H1 (cell line): ENCODE results near the gene NR0B1.

Experiments
- ATF3 ChIP-seq: IDR thresholded peaks from 2 replicates; pipeline ENCODE4 v1.6.1; 2011; ENCODE audit warnings: low read depth, mild to moderate bottlenecking, low read length; ENCODE audit not compliant: insufficient read depth
- BRCA1 ChIP-seq: IDR thresholded peaks from 2 replicates; pipeline ENCODE4 v1.6.1; 2012; ENCODE audit warnings: low read depth, low read length, improper control_type of control experiment
- CEBPB ChIP-seq: IDR thresholded peaks from 2 replicates; pipeline ENCODE4 v1.6.1; 2012; ENCODE audit warnings: low read depth, low read length
- CHD2 ChIP-seq: IDR thresholded peaks from 2 replicates; pipeline ENCODE4 v1.6.1; 2012; ENCODE audit warnings: low read length, improper control_type of control experiment
- CTCF ChIP-seq, 3 experiments: IDR thresholded peaks; 1 replicate in 2 of 3; 2 replicates in 1 of 3; pipeline versions ENCODE4 v1.5.1 to v1.6.1; 2011; ENCODE audit warnings: low read length in 3 of 3, mild to moderate bottlenecking in 3 of 3, inconsistent platforms in 2 of 3, low read depth in 1 of 3, moderate library complexity in 1 of 3; ENCODE audit not compliant: insufficient read depth in 1 of 3; ENCODE audit errors: control extremely low read depth in 1 of 3
- JUND ChIP-seq: IDR thresholded peaks from 2 replicates; pipeline ENCODE4 v1.6.1; 2011; ENCODE audit warnings: mild to moderate bottlenecking, improper control_type of control experiment, low read length
- MAX ChIP-seq: IDR thresholded peaks from 2 replicates; pipeline ENCODE4 v1.6.1; 2012; ENCODE audit warnings: inconsistent platforms
- NANOG ChIP-seq: IDR thresholded peaks from 2 replicates; pipeline ENCODE4 v1.6.1; 2011; ENCODE audit warnings: low read length, low read depth, mild to moderate bottlenecking, inconsistent platforms; ENCODE audit not compliant: insufficient read depth, poor library complexity, severe bottlenecking
- POLR2A ChIP-seq, 2 experiments: IDR thresholded peaks; 1 replicate in 1 of 2; 2 replicates in 1 of 2; pipeline ENCODE4 v1.6.1; 2011; ENCODE audit warnings: low read depth in 2 of 2, low read length in 2 of 2, mild to moderate bottlenecking in 2 of 2; ENCODE audit errors: control extremely low read depth in 1 of 2
- POLR2AphosphoS5 ChIP-seq: IDR thresholded peaks from 2 replicates; pipeline ENCODE4 v1.6.1; 2011; ENCODE audit warnings: low read depth, low read length
- SIRT6 ChIP-seq: IDR thresholded peaks from one replicate; pipeline ENCODE4 v1.7.1; 2012; ENCODE audit warnings: low read length, inconsistent platforms
- SP1 ChIP-seq: IDR thresholded peaks from 2 replicates; pipeline ENCODE4 v1.6.1; 2011; ENCODE audit warnings: low read depth, low read length
- TAF1 ChIP-seq: IDR thresholded peaks from 2 replicates; pipeline ENCODE4 v1.6.1; 2011; ENCODE audit warnings: mild to moderate bottlenecking, low read depth, low read length
- ZNF274 ChIP-seq: IDR thresholded peaks from 2 replicates; pipeline ENCODE4 v1.7.0; 2012; ENCODE audit warnings: low read length, borderline replicate concordance; ENCODE audit errors: extremely low read depth

- no peak for TF ChIP-seq CTCF (IDR thresholded peaks at IDR 0.05; ENCODE audit: control extremely low read depth in 1 of 3, insufficient read depth in 1 of 3, low read depth in 1 of 3, low read length in 3 of 3)
- no peak for TF ChIP-seq CEBPB
- no peak for TF ChIP-seq POLR2A (IDR thresholded peaks at IDR 0.05; ENCODE audit: control extremely low read depth in 1 of 2, low read depth in 2 of 2, low read length in 2 of 2)
- no peak for TF ChIP-seq POLR2AphosphoS5
- TF ChIP-seq ATF3, result no peak
- TF ChIP-seq TAF1, result no peak
- TF ChIP-seq SP1, result no peak
- no peak for TF ChIP-seq SIRT6
- TF ChIP-seq ZNF274, result no peak
- TF ChIP-seq NANOG, result no peak
- TF ChIP-seq CHD2, result no peak
- TF ChIP-seq JUND, result no peak
- no peak for TF ChIP-seq MAX
- no peak for TF ChIP-seq BRCA1
Measured at GRCh38 chrX:30259927-30260326, 49.3 kb downstream of the NR0B1 start.
